ENCODE data around the gene ACBD4.

GRCh38 chr17:45143767-45144198 is 8.3 kb downstream of the ACBD4 start:
- peak in 1 of 4 experiments; percentile 12 for TF ChIP-seq CTCF (IDR thresholded peaks at IDR 0.05)
- peak; percentile 57 for TF ChIP-seq POLR2A (IDR thresholded peaks at IDR 0.05)
- TF ChIP-seq POLR2AphosphoS5 (IDR thresholded peaks at IDR 0.05) = peak; percentile 84

Data from prostate gland (tissue), 2 donors.